ENCODE measurements around the gene IFIT1. TPM values are rescaled to one million over a fixed set of nuclear protein-coding genes. Genes with fewer than 3 reads are reported as not detected.
"Not testable (repeated sequence)": the region's sequence is repeated elsewhere in the genome, so short reads cannot be mapped to it uniquely, and the experiment has no call there.

Gene IFIT1
- total RNA-seq, 2 experiments from 2014 or later = 0.25 to 0.27 TPM

DNA sequence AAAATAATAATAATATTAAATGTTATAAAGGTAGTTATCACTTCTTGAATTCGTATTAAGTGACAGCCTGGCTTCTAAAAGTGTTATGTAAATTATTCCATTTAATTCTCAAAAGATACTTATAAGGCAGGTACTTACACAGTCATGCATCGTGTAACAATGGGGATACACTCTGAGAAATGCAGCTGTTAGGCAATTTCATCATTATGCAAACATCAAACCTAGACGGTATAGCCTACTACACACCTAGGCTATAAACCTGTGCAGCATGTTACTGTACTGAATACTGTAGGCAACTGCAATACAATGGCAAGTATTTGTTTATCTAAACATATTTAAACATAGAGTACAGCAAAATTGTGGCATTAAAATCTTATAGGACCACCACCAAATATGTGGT lies 1.5 kb downstream of the IFIT1 start:
- ChIA-PET POLR2A (no interaction called here), CTCF (no interaction called here)

DNA sequence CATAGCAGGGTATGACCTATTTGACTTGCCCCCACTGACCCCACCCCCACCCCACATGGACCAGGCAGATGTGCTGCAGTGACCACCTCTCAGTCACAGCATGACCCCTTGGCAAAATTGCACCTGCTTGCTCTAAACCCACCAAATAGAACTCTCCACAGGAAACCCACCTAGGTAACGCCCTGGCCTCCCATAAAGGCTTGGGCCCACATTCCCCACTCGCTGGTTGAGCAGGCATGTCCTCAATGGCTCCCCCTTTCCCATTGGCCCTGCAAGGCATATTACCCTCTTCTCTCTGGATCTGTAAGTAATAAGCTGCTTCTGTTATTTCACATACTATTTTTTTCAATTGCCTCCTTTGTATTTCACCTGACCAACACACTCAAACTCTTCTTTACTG lies 2.7 kb downstream of the IFIT1 start:
- ChIA-PET POLR2A (no interaction called here), CTCF (no interaction called here)

DNA sequence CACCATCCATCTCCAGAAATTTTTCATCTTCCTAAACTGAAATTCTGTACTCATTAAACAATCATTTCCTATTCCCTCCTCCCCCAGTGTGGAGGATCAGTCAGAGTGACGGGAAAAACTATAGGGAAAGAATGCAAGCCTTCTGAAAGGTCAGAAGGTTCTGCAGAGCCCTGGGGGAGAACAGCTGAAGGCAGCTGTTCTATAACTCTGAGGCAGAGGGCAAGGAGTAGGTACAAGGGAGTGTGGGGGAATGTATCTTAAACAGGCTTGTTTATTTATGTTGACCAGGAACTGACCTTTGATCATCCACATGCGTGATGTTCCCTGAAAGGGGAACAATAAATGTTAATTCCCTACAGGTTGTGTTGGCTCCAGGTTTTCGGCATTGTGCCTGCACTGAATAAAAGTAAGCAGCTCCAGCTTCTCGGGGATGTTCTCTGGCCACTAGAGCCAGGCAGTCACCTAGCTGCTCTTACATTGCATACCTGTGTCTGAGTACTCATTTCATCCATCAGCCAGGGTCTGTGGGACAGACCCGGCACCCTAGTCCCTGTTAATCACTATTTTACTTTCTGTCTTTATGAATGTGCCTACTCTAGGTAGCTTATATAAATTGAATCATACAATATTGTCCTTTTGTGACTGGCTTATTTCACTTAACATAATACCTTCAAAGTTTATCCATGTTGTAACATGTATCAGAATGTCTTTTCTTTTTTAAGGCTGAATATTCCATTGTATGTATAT lies 5.8 kb downstream of the IFIT1 start:
- CTCF ChIA-PET = no interaction called here
- POLR2A ChIA-PET = no interaction called here

DNA sequence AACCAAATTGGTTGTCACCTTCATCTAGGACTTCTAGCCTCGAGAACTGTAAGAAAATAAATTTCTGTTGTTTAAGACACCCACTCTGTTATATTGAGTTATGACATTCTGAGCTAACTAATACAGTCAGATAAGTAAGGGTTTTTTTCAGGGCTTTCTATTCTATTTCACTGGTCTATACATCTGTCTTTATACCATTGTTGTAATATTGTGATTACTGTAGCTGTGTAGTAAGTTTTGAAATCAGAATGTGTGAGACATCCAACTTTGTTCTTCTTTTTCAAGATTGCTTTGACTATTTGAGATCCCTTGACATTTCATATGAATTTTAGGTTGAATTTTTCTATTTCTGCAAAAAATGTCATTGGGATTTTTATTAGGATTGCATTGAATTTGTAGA lies 7.5 kb downstream of the IFIT1 start:
- CTCF ChIA-PET = no interaction called here
- POLR2A ChIA-PET = no interaction called here

DNA sequence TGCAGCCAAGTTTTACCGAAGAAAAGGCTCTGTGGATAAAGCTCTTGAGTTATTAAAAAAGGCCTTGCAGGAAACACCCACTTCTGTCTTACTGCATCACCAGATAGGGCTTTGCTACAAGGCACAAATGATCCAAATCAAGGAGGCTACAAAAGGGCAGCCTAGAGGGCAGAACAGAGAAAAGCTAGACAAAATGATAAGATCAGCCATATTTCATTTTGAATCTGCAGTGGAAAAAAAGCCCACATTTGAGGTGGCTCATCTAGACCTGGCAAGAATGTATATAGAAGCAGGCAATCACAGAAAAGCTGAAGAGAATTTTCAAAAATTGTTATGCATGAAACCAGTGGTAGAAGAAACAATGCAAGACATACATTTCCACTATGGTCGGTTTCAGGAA lies 10.6 kb downstream of the IFIT1 start:
- CTCF ChIA-PET = no interaction called here
- POLR2A ChIA-PET = no interaction called here

DNA sequence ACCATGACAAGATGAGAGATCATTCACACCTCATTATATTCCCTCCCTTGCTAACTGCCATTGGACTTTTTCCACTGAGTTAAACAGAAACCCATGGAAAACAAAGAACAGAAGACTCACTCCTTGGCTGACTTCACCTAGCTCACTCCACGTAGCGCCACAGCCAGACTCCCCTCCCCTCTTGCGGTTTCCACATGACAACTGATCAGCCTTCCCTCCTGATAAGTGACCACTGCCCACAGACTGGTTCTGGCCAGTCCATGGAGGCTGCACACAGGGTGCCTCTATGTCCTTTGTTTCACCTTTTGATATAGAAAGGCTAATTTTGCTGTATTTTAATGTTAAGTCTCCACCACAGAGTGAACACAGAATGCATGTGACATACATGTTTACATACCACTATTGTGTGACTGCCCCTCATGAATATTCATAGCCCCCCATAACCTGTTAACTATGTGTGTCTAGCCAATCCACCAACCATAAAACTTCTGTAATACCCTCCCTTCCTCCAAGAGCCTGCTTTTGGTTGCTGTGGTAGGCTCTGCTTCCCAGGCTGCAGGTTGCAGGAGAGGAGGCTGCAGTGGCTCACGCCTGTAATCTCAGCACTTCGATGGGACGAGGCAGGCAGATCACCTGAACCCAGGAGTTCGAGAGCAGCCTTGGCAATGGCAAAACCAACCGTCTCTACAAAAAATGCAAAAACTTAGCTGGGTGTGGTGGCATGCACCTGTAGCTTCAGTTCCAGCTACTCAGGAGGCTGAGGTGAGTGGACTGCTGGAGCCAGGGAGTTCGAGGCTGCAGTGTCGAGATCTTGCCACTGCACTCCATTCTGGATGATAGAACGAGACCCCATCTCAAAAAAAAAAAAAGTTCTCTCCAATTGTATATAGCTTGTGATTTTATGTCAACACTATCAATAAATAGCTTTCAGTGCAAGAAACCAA lies 12.0 kb downstream of the IFIT1 start:
- ChIA-PET CTCF (no interaction called here), POLR2A (no interaction called here)

DNA sequence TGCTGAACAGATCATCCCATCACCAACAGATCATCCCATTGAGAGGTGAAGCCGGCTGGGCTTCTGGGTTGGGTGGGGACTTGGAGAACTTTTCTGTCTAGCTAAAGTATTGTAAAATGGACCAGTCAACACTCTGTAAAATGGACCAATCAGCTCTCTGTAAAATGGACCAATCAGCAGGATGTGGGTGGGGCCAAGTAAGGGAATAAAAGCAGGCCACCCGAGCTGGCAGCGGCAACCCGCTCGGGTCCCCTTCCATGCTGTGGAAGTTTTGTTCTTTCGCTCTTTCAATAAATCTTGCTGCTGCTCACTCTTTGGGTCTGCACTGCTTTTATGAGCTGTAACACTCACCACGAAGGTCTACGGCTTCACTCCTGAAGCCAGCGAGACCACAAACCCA lies 13.8 kb downstream of the IFIT1 start:
- POLR2A ChIA-PET, CTCF ChIA-PET: not testable (repeated sequence)

DNA sequence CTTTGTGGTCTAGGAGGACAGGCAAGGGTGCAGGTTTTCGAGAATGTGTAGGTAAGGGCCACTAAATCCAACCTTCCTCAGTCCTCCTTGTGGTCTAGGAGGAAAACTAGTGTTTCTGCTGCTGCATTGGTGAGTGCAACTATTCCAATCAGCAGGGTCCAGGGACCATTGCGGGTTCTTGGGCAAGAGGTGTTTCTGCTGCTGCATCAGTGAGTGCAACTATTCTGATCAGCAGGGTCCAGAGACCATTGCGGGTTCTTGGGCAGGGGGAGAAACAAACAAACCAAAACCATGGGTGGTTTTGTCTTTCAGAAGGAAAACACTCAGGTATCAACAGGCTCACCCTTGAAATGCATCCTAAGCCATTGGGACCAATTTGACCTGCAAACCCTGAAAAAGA lies 15.4 kb downstream of the IFIT1 start:
- CTCF ChIA-PET, POLR2A ChIA-PET: not testable (repeated sequence)

DNA sequence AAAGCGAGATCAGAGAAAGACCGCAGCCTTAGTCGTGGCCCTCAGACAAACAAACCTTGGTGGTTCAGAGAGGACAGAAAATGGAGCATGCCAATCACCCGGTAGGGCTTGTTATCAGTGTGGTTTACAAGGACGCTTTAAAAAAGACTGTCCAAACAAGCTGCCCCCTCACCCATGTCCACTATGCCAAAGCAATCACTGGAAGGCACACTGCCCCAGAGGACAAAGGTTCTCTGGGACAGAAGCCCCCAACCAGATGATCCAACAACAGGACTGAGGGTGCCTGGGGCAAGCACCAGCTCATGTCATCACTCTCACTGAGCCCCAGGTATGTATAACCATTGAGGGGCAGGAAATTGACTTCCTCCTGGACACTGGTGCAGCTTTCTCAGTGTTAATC lies 16.9 kb downstream of the IFIT1 start:
- POLR2A ChIA-PET, CTCF ChIA-PET: not testable (repeated sequence)

DNA sequence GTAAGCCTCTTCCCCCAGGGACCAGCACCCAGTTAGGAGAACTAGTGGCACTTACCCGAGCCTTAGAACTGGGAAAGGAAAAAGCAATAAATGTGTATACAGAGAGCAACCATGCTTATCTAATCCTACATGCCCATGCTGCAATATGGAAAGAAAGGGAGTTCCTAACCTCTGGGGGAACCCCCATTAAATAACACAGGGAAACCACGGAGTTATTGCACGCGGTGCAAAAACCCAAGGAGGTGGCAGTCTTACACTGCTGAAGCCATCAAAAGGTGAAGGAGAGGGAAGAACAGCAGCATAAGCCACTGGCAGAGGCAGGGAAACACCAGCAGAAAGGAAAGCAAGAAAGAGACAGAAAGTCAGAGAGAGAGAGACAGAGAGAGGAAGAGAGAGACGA lies 18.1 kb downstream of the IFIT1 start:
- POLR2A ChIA-PET = not testable (repeated sequence)

DNA sequence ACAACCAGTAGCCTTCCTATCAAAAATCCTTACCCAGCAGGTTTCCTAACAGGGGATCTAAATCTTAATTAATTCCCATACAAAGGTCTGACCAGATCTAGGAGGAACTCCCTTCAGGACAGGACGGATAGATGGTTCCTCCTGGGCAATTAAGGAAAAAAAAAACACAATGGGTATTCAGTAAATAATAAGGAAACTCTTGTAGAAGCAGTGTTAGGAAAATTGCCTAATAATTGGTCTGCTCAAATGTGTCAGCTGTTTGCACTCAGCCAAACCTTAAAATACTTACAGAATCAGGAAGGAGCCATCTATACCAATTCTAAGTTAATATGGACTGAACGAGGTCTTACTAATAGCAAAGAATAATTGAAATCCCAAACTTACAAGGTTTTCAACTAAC lies 18.7 kb downstream of the IFIT1 start:
- CTCF ChIA-PET, POLR2A ChIA-PET: not testable (repeated sequence)

More for the DNA sequence above, 18.1 kb downstream of the IFIT1 start:
- CTCF ChIA-PET = not testable (repeated sequence)

DNA sequence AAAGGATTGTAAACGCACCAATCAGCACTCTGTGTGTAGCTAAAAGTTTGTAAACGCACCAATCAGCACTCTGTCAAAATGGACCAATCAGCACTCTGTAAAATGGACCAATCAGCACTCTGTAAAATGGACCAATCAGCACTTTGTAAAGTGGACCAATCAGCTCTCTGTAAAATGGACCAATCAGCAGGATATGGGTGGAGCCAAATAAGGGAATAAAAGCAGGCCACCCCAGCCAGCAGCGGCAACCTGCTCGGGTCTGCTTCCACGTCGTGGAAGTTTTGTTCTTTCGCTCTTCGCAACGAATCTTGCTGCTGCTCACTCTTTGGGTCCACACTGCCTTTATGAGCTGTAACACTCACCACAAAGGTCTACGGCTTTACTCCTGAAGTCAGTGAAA lies 19.9 kb downstream of the IFIT1 start:
- POLR2A ChIA-PET = not testable (repeated sequence)

DNA sequence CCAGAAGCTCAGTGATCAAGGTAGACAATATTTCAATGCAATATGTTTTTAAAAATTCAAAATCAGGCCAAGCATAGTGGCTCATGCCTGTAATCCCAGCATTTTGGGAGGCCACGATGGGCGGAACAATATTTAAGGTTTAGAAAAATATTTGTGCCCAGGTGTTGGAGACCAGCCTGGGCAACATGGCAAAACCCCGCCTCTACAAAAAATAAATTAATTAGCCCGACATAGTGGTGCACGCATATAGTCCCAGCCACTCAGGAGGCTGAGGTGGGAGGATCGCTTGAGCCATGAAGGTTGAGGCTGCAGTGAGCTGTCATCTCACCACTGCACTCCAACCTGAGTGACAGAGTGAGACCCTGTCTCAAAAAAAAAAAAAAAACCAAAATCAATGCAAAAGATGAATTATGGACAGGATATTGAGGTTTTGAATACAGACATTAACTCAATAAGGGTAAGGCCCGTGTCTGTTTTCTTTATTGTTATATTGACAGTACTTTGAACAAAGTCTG lies 21.0 kb downstream of the IFIT1 start:
- ChIA-PET POLR2A (interaction anchor here (1.0 kb wide), 1 partner anchor 423 kb away, joined by 4 read pairs; the partner anchor contains the start of gene FAS), CTCF (interaction anchor here (0.6 kb wide), 1 partner anchor 117 kb away, joined by 3 read pairs; no protein-coding TSS in a partner anchor)

More for the DNA sequence above, 19.9 kb downstream of the IFIT1 start:
- CTCF ChIA-PET = not testable (repeated sequence)

DNA sequence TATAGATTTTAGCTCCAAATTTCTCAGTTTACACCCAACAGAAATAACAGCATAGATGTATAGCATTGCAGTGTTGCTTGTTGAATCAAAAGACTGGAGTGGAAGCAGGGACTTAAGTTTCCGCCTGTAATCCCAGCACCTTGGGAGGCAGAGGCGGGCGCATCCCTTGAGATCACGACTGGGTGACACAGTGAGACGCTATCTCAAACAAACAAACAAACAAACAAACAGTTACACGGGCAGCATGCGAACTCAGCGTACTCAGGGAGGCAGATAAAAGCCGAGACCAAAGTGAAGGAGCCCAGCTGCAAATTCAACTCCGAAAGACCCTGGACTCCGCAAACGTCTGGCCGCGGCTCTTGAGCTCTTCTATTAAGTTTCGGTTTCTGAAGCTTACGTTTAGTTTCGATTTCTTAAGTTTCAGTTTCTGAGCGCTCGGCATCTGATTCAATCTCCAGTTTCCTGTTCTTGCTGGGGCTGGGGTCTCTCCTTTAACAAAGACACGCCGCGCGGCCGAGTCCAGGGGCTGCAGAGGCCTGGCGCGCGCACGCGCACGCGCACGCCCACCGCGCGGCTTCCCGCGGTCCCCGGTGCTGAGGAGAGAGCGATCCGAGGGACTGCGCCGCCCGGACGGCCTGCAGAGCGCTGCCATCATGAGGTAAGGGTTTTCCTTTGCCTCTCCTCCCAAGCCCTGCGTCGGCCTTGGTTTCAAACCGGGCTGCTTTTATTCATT lies 21.9 kb downstream of the IFIT1 start, which contains the start of gene IFIT5:
IFIT5 (plus strand) TSS at position 423 of the 733 bp plus-strand sequence; CDS start at position 654, 231 bp downstream.
- ChIA-PET POLR2A (interaction anchor here (0.7 to 1.0 kb wide), 4 partner anchors 22 to 424 kb away, joined by 4 read pairs; partner anchors contain the start of genes FAS, IFIT1 and LIPA), CTCF (interaction anchor here (0.6 kb wide), 1 partner anchor 118 kb away, joined by 3 read pairs; no protein-coding TSS in a partner anchor)

DNA sequence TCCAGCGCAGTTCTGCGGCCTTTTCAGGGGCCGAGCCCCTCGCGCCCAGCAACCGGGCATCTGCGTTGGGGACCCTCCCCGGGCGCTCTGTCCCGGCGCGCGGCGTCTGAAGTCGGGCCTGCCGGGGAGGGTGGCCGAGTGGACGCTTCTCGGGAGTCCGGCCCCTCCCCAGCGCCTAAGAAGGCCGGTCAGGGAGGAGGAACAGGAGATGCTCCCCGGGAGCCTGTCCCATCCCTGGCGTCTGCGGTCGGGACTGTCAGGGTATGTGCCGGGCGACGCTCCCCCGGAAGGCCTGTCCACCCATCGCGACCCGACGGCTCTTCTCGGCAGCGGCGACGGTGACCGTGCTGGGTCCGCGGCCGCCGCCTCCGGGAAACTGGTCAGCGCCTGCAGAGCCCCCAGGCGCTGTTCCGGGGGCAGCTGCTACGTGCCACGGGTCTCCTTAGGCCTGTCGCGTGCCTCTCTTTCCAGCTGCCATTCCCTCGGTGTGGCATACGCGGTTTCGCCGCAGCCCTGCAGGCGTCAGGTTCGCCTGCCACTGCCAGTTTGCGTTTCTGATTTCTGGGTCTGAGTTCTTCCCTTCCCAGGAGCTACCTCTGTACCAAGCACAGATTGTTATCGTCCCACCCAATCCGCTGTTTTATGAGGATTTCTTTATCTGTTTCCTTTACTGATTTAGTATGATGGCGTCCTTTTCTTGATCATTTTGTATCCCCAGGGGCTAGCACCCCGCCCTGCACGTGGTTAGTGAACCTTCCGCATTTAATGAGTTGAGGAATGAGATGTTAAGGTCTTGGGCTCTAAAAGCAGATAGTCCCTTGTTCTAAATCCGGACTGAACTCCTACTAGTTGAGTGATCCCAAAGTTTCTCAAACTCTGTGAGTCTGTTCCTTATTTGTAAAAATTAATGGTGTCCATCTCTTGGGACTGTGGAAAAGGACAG lies 22.7 kb downstream of the IFIT1 start:
- ChIA-PET CTCF (no interaction called here), POLR2A (no interaction called here)

DNA sequence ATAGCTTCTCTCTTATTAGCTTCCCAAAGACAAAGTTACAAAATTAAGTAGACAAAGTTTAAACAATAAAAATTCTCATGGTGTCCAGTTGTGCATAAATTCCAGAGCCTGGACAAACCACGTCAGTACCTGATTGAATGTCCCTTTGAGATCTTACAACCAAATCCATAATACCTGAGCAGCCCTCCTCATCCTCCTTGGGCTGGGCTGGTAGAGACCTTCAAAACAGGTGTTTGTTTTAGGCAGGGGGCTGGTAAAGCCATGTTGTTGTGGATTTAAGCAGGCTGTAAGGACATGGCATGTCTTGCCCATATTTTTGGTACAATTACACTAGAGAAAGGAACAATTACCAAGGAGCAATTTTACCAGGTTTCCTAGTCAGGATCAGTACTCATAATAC lies 24.0 kb downstream of the IFIT1 start:
- ChIA-PET POLR2A (interaction anchor here (0.8 kb wide), 1 partner anchor 20 kb away, joined by 3 read pairs; no protein-coding TSS in a partner anchor), CTCF (interaction anchor here (1.3 kb wide), 1 partner anchor 10 kb away, joined by 3 read pairs; no protein-coding TSS in a partner anchor)

DNA sequence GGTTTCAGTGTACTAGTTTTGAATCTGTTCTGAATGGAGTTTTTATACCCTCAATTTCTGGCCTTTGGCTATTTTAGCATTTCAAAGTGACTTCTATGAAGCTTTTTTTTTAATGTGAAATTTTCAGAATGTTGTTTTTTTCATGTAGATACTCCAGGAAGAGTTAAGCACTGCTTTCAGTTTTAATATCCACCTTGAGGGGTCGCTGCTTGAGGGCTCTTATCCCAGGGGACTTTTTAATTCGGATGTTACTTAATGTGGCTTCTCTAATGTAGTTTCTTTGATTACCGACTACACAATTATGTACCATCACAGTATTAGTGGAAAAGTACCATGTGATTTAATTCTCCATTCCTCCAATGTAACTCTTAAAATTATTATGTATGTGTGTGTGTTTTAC lies 27.1 kb downstream of the IFIT1 start:
- POLR2A ChIA-PET = no interaction called here
- CTCF ChIA-PET = no interaction called here

DNA sequence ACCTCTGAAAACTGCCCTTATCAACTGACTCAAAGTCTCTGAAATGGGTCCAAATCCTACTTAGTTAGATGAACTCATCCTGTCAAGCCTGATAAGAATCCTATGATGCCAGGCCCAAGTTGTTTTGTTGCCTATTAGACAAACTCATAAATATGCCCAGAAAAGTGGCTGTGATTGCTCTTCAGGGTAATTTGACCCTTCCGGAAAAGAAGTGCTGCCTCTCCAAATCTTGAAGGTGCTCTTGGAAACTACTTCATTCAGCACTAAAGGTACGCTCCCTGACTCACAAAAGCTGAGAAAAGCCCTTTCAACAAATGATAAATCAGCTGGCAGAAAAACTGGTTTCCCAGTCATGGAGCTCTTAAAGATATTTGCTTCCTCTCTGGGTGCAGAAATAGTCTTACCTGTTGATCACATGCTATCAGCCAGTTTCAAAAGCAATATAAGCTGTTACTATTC lies 28.6 kb downstream of the IFIT1 start:
- POLR2A ChIA-PET = no interaction called here

DNA sequence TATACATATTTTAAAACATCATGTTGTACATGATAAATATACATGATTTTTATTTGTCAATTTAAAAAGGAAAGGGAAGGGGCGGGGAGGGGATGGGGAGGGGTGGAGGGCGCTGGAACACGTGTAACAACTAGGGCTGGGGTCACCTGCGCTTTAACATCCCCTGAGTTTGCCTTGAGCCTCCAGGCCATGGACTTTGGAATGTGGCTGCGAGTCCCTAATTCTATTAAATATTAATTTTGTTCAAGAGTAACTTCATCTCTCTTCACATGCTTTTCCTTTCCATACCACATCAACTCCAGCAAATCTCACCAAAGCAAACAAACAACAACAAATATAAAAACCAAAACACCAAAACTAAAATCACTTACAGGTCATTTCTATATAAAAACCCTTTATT lies 32.6 kb downstream of the IFIT1 start:
- ChIA-PET CTCF (no interaction called here), POLR2A (no interaction called here)

More for the DNA sequence above, 28.6 kb downstream of the IFIT1 start:
- CTCF ChIA-PET = no interaction called here
